Chondrocyte (in vitro differentiated cells): ENCODE results near the gene MB. TPM values are rescaled to one million over a fixed set of nuclear protein-coding genes. Genes with fewer than 3 reads are reported as not detected.

Experiments used
- DNase-seq: peaks from one replicate; pipeline ENCODE4 v3.0.0; 2021; ENCODE audit warnings: mixed read lengths, low spot score
- H3K27ac Mint-ChIP-seq: one replicate; pipeline ENCODE4 v1.8.0; 2021; ENCODE audit warnings: mild to moderate bottlenecking, moderate library complexity, mixed read lengths; ENCODE audit not compliant: unreplicated experiment
- H3K27me3 Mint-ChIP-seq: 2 replicates; pipeline ENCODE4 v1.8.0; 2021; ENCODE audit warnings: low read depth, mixed read lengths
- H3K36me3 Mint-ChIP-seq: 2 replicates; pipeline ENCODE4 v1.8.0; 2021; ENCODE audit warnings: low read depth, mixed read lengths
- H3K4me1 Mint-ChIP-seq: 2 replicates; pipeline ENCODE4 v1.8.0; 2021; ENCODE audit warnings: low read depth, mild to moderate bottlenecking, mixed read lengths
- H3K4me3 Mint-ChIP-seq: one replicate; pipeline ENCODE4 v1.8.0; 2021; ENCODE audit warnings: mild to moderate bottlenecking, moderate library complexity, mixed read lengths; ENCODE audit not compliant: unreplicated experiment
- H3K9me3 Mint-ChIP-seq: 2 replicates; pipeline ENCODE4 v1.8.0; 2021; ENCODE audit warnings: low read depth, mixed read lengths
- total RNA-seq: library from RNA; stranded (reverse); gene quantifications from 3 replicates; pipeline ENCODE4 v1.2.1, GENCODE V29; 2021
- TF ChIP-seq, protein P1 (sequence below): fragments of 200-600 bp; sonication (generic); IDR thresholded peaks from 2 replicates; pipeline ENCODE4 v1.5.0; 2021; ENCODE audit warnings: antibody characterized with exemption, mild to moderate bottlenecking, moderate library complexity

The MB gene
- total RNA-seq, 1 donor from 2014 or later = not detected

DNA sequence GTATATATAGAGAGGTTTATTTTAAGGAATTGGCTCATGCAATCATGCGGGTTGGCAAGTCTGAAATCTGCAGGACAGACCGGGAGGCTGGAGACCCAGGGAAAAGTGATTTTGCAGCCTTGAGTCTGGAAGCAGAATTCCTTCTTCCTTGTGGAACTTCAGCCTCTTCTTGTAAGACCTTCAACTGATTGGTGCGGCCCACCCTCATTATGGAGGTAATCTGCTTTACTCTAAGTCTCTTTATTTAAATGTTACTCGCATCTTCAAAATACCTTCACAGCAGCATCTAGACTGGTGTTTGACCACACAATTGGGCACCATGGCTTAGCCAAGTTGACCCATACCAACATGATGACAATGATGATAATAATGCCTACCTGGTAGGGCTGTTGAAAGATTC is 17.8 kb downstream of the MB start:
- H3K9me3 Mint-ChIP-seq = no peaks in the 10 kb centered on the region
- H3K27me3 Mint-ChIP-seq = no peaks in the 10 kb centered on the region
- H3K27ac Mint-ChIP-seq = no peak overlapping the region

DNA sequence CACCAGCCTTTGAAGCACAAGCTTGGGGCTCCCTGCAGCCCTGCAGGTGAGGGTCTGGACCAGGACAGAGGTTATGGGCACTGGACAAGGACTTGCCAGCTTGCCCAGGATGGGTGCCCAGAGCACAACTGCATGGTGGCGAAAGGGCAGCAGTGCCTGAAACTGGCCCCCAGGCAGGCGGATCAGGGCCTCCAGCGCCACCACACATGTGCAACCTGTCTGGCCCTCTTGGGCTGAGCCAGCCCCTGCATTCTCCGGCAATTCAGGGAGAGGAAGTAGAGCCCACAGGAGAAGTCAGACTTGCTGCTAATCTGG is 18.8 kb downstream of the MB start:
- Mint-ChIP-seq H3K4me3 (no peak overlapping the region), H3K27me3 (no peaks in the 10 kb centered on the region), H3K27ac (no peak overlapping the region), H3K4me1 (no peaks in the 10 kb centered on the region), H3K36me3 (no peaks in the 10 kb centered on the region), H3K9me3 (no peaks in the 10 kb centered on the region)
- DNase-seq = no peak
- TF ChIP-seq, protein P1, sequence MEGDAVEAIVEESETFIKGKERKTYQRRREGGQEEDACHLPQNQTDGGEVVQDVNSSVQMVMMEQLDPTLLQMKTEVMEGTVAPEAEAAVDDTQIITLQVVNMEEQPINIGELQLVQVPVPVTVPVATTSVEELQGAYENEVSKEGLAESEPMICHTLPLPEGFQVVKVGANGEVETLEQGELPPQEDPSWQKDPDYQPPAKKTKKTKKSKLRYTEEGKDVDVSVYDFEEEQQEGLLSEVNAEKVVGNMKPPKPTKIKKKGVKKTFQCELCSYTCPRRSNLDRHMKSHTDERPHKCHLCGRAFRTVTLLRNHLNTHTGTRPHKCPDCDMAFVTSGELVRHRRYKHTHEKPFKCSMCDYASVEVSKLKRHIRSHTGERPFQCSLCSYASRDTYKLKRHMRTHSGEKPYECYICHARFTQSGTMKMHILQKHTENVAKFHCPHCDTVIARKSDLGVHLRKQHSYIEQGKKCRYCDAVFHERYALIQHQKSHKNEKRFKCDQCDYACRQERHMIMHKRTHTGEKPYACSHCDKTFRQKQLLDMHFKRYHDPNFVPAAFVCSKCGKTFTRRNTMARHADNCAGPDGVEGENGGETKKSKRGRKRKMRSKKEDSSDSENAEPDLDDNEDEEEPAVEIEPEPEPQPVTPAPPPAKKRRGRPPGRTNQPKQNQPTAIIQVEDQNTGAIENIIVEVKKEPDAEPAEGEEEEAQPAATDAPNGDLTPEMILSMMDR = no peak

More for the DNA sequence above, 17.8 kb downstream of the MB start:
- TF ChIP-seq, protein P1 = no peak
- DNase-seq = no peak
- H3K4me1 Mint-ChIP-seq = no peaks in the 10 kb centered on the region
- H3K4me3 Mint-ChIP-seq = no peak overlapping the region
- H3K36me3 Mint-ChIP-seq = no peaks in the 10 kb centered on the region

DNA sequence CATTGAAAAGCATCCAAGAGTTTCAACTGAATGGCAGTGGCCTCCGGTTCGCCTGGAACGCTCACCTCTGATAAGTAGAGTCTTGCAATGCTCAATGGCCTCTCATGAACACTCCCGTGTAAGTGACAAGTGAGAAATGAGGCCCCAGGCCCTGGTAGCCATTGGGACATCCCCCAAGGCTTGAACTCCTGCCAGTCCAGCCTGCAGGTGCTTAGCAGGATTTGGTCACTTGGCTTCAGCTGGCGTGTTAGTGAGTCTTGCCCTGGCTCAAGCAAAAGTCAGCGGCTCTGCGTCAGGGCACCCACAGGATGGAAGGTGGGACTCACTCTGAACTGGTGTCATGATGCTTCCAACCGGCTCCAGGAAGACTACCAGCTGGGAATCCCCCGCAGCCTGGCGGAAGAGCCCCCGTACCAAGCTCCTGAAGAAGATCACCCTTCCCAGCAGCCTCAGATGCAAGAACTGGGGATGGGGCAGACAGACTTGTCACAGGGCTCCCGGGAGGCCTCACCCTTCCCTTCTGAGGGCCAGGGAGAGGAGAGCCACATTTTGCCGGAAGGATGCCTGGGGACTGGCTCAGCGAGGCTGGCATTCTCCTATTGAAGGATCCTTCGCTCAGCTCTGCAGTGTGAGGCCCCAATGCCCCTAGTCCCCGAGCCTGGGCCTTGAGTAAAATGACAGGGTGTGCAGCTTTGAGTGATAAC is 19.3 kb downstream of the MB start:
- H3K9me3 Mint-ChIP-seq = no peaks in the 10 kb centered on the region
- H3K27ac Mint-ChIP-seq = no peak overlapping the region
- DNase-seq = no peak
- H3K27me3 Mint-ChIP-seq = no peaks in the 10 kb centered on the region
- TF ChIP-seq, protein P1 = no peak
- H3K36me3 Mint-ChIP-seq = no peaks in the 10 kb centered on the region
- H3K4me3 Mint-ChIP-seq = no peak overlapping the region
- peaks cover under 1% of the 10 kb centered on the region for H3K4me1 Mint-ChIP-seq

DNA sequence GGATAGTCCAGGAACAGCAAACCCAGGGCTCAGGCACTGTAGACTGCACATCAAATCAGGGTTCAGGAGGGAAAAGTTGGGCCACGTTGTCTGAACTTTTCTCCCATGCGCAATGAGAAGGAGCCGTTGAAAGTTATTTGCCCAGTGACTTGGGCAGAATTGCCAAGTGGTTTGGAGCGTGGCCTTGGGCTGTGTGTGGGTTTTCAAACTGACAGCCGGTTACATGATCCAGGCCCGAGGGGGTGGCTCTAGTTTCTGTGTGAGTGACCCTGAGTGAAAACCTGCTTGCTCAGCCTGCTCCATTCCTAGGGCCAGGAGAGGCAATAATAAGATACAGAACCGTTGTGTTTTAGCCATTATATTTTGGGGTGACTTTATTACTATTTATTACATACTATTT is 20.3 kb downstream of the MB start:
- peak; percentile 34 for DNase-seq
- TF ChIP-seq, protein P1 = no peak
- Mint-ChIP-seq H3K27me3 (no peaks in the 10 kb centered on the region), H3K4me1 (peaks cover 5% of the 10 kb centered on the region), H3K36me3 (no peaks in the 10 kb centered on the region), H3K4me3 (no peak overlapping the region), H3K9me3 (no peaks in the 10 kb centered on the region), H3K27ac (no peak overlapping the region)

DNA sequence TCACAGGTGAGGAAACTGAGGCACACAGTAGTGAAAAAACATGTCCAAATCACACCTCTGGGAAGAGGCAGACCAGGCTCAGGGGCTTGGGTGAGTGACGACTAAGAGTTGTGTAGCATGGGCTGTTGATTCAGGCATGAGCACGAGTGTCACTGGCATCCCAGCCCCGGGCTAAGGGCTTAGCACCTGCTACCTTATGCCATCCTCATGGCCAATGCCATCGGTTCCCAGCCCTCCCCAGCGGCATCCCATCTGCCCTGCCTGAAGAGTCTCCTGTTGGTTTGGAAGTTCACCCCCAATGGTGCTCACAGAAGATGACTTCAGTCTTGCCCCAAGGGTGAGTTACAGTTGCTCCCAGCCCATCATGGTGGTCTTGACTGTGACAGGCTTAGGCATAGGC is 22.4 kb downstream of the MB start:
- no peaks in the 10 kb centered on the region for H3K27me3 Mint-ChIP-seq
- H3K27ac Mint-ChIP-seq = no peak overlapping the region
- peaks cover 8% of the 10 kb centered on the region for H3K4me1 Mint-ChIP-seq
- no peaks in the 10 kb centered on the region for H3K9me3 Mint-ChIP-seq
- TF ChIP-seq, protein P1 = no peak
- no peaks in the 10 kb centered on the region for H3K36me3 Mint-ChIP-seq
- no peak overlapping the region for H3K4me3 Mint-ChIP-seq
- peak; percentile 81 for DNase-seq
